Muscle layer of colon (tissue), 2 donors: ENCODE measurements around the gene PCCB.
"Not testable (repeated sequence)": the region's sequence is repeated elsewhere in the genome, so short reads cannot be mapped to it uniquely, and the experiment has no call there.

Experiments
- H3K27ac ChIP-seq: one replicate; pipeline ENCODE4 v1.7.0; 2013; ENCODE audit warnings: low read depth, mild to moderate bottlenecking, low read length, moderate library complexity
- H3K27me3 ChIP-seq, 2 donors: one replicate each; pipeline ENCODE4 v1.7.0; 2013; ENCODE audit warnings: low read length in 2 of 2, mild to moderate bottlenecking in 2 of 2; ENCODE audit not compliant: insufficient read depth in 2 of 2, control insufficient read depth in 1 of 2
- H3K36me3 ChIP-seq: one replicate; pipeline ENCODE4 v1.7.0; 2013; ENCODE audit warnings: mild to moderate bottlenecking, low read length; ENCODE audit not compliant: insufficient read depth
- H3K4me1 ChIP-seq: one replicate; pipeline ENCODE4 v1.7.0; 2013; ENCODE audit warnings: mild to moderate bottlenecking, low read length; ENCODE audit not compliant: insufficient read depth
- H3K4me3 ChIP-seq, 2 donors: one replicate each; pipeline ENCODE4 v1.7.0; 2013; ENCODE audit warnings: low read length in 2 of 2, low read depth in 1 of 2, mild to moderate bottlenecking in 1 of 2, moderate library complexity in 1 of 2
- H3K9ac ChIP-seq: one replicate; pipeline ENCODE4 v1.7.0; 2013; ENCODE audit warnings: low read length
- H3K9me3 ChIP-seq: one replicate; pipeline ENCODE4 v1.7.0; 2013; ENCODE audit warnings: mild to moderate bottlenecking, low read length
- donor health status: abdominal sarcoma.
- donor health status: Adenocarcinoma of cecum.

The PCCB gene

DNA sequence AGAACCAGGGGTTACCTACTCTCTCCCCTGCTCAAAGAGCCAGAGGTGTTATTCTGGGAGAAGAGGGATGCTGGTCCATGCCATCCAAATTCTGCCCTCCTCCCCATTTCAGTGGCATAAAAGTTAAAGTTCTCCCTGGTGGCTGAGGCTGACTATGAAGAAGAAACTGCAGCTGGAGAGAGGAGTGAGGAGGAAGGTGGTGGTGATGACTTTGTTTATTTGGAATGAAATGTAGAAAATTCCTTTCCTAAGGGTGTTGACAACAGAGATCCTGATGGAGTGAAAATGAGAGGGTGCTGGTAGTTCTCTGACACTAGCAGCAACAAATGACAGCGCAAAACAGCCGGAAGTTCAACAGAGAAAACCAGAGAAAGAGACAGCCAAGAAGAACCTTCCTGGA, 100.4 kb downstream of the PCCB start:
- Histone ChIP-seq H3K9ac (no peak overlapping the region), H3K36me3 (peaks cover 7% of the 10 kb centered on the region), H3K27me3 (no peaks in the 10 kb centered on the region), H3K4me3 (no peak overlapping the region), H3K27ac (no peak overlapping the region), H3K9me3 (no peaks in the 10 kb centered on the region), H3K4me1 (peaks cover 15% of the 10 kb centered on the region)

DNA sequence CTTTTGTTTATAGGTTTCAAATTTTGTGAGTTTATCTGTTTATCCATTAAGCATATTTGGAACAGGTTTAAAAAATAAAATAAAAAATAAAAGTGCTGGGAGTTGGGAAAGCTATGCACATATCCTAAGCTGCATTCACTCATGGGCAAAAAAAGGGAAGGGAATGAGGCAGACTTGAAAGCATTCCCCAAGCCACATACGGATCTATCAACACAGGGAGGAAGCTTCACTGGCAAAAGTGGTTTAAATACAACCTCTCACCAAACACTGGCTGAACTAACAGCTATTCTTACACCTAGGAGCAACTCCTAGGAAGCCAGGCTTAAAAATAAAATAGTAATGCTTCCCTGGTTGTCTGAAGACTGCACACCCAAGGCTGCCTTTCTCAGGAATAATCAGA, 101.2 kb downstream of the PCCB start:
- Histone ChIP-seq H3K4me3 (no peak overlapping the region), H3K9me3 (no peaks in the 10 kb centered on the region), H3K4me1 (peaks cover 15% of the 10 kb centered on the region), H3K27me3 (no peaks in the 10 kb centered on the region), H3K36me3 (peaks cover 7% of the 10 kb centered on the region), H3K9ac (no peak overlapping the region), H3K27ac (no peak overlapping the region)

- H3K27ac ChIP-seq = no peak overlapping the region
- H3K27me3 ChIP-seq = no peaks in the 10 kb centered on the region
- H3K9me3 ChIP-seq = no peaks in the 10 kb centered on the region
Observed at GRCh38 chr3:136351905-136352304, 101.8 kb downstream of the PCCB start.

DNA sequence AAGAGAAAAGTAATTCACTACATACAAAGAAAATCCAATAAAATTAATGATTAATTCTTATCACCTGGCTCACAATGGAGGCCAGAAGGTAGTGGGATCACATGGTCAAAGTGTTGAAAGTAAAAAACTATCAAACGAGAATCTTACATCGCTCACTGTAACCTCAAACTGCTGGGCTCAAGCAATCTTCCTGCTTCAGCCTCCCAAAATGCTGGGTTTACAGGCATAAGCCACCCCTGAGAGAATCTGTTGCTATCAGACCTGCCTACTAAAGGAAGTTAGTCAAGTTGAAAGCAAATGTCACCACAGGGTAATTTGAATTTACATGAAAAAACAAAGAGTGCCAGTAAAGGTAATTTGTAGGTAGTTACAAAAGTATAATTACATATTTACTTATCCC, 103.3 kb downstream of the PCCB start:
- H3K27me3 ChIP-seq = no peaks in the 10 kb centered on the region
- H3K4me1 ChIP-seq = peaks cover 15% of the 10 kb centered on the region
- H3K4me3 ChIP-seq = no peak overlapping the region
- H3K36me3 ChIP-seq = peaks cover 8% of the 10 kb centered on the region
- no peak overlapping the region for H3K9ac ChIP-seq
- no peak overlapping the region for H3K27ac ChIP-seq
- H3K9me3 ChIP-seq = no peaks in the 10 kb centered on the region

More at GRCh38 chr3:136351905-136352304, 101.8 kb downstream of the PCCB start:
- Histone ChIP-seq H3K4me1 (peaks cover 15% of the 10 kb centered on the region), H3K9ac (no peak overlapping the region), H3K36me3 (peaks cover 7% of the 10 kb centered on the region), H3K4me3 (no peak overlapping the region)

DNA sequence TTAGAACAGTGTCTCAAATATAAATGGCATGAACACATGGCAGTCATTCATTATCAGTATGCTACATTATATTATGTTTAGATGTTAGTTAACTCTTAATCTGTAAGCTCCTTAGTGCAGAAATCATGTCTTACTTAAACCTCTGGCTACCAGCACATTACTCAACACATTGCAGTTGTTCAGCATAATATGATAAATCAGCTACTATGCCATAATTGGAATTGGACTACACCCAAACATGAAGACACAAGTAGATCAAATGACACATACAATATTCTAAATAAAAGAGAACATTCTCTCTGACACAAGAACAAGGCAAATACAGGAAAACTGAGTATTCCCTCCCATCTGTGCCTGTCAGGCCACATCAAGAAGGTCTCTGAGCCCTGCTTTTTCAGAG, 116.1 kb downstream of the PCCB start:
- peaks cover 4% of the 10 kb centered on the region for H3K36me3 ChIP-seq
- H3K9ac ChIP-seq = no peak overlapping the region
- no peak overlapping the region for H3K4me3 ChIP-seq
- no peaks in the 10 kb centered on the region for H3K4me1 ChIP-seq
- no peaks in the 10 kb centered on the region for H3K27me3 ChIP-seq
- no peaks in the 10 kb centered on the region for H3K9me3 ChIP-seq
- H3K27ac ChIP-seq = no peak overlapping the region

DNA sequence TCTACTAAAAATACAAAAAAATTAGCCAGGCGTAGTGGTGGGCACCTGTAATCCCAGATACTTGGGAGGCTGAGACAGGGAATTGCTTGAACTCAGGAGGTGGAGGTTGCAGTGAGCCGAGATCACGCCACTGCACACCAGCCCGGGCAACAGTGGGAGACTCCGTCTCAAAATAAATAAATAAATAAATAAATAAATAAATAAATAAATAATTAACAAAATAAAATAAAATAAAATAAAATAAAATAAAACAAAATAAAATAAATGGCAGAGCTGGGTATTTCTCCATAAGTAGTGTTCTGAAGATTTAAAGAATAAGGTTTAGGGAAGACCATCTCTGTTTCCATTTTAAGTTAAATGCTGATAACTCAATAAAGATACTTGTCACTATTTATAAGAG, 125.7 kb downstream of the PCCB start:
- H3K36me3 ChIP-seq, H3K9ac ChIP-seq, H3K27ac ChIP-seq, H3K4me3 ChIP-seq, H3K4me1 ChIP-seq, H3K9me3 ChIP-seq, H3K27me3 ChIP-seq: not testable (repeated sequence)

GRCh38 chr3:136377508-136377907, 127.4 kb downstream of the PCCB start:
- Histone ChIP-seq H3K27ac (no peak overlapping the region), H3K36me3 (no peaks in the 10 kb centered on the region), H3K4me1 (no peaks in the 10 kb centered on the region)

GRCh38 chr3:136378011-136378410, 127.9 kb downstream of the PCCB start:
- no peak overlapping the region for H3K9ac ChIP-seq
- H3K9me3 ChIP-seq = no peaks in the 10 kb centered on the region
- no peak overlapping the region for H3K27ac ChIP-seq
- H3K4me1 ChIP-seq = no peaks in the 10 kb centered on the region
- H3K27me3 ChIP-seq = no peaks in the 10 kb centered on the region
- H3K36me3 ChIP-seq = no peaks in the 10 kb centered on the region
- H3K4me3 ChIP-seq = no peak overlapping the region

More at GRCh38 chr3:136377508-136377907, 127.4 kb downstream of the PCCB start:
- Histone ChIP-seq H3K4me3 (no peak overlapping the region), H3K27me3 (no peaks in the 10 kb centered on the region), H3K9ac (no peak overlapping the region), H3K9me3 (no peaks in the 10 kb centered on the region)
